Keratinocyte (primary cell): Measurements from ENCODE around the gene CUX1.

ENCODE experiments used
- EZH2 ChIP-seq: IDR thresholded peaks from one replicate; pipeline ENCODE4 v1.6.1; 2012; ENCODE audit warnings: inconsistent platforms, mild to moderate bottlenecking, low read length, moderate library complexity
- TF ChIP-seq, protein P1 (sequence below), 3 experiments: IDR thresholded peaks in 1 of 3; conservative IDR thresholded peaks in 1 of 3; optimal IDR thresholded peaks in 1 of 3; 2 replicates in 2 of 3; 3 replicates in 1 of 3; pipeline versions ENCODE3 to v1.5.1; 2011; ENCODE audit warnings: low read length in 3 of 3, mild to moderate bottlenecking in 3 of 3, moderate library complexity in 2 of 3, control low read depth in 1 of 3, inconsistent platforms in 1 of 3; ENCODE audit not compliant: insufficient read depth in 2 of 3; ENCODE audit errors: extremely low read depth in 1 of 3

DNA sequence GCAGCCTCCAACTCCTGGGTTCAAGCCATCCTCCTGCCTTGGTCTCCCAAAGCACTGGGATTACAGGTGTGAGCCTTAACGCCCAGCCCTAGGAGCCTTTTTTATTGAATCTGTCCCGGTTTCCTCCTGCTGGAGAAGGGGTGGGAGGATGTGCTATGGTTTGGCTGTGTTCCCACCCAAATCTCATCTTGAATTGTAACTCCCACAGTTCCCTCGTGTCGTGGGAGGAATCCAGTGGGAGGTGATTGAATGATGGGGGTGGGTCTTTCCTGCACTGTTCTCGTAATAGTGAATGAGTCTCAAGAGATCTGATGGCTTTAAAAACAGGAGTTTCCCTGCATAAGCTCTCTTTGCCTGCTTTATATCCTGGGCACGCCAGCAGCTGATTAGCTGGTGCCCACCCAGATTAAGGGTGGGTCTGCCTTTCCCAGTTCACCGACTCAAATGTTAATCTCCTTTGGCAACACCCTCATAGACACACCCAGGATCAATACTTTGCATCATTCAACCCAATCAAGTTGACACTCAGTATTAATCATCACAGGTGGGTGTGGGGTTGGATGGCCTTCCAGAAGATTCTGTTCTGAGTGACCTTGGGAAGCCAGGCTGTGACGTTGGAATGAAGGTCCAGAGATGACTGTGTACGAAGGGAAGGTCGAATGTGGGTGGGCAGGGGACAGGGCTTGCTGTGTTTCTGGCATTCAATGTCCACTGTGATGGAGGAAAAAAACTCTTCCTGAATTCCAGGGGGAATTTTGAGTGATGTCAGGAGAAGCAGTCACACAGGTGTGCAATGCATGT lies 33.8 kb upstream of the CUX1 start:
- no peak for TF ChIP-seq EZH2
- TF ChIP-seq, protein P1, sequence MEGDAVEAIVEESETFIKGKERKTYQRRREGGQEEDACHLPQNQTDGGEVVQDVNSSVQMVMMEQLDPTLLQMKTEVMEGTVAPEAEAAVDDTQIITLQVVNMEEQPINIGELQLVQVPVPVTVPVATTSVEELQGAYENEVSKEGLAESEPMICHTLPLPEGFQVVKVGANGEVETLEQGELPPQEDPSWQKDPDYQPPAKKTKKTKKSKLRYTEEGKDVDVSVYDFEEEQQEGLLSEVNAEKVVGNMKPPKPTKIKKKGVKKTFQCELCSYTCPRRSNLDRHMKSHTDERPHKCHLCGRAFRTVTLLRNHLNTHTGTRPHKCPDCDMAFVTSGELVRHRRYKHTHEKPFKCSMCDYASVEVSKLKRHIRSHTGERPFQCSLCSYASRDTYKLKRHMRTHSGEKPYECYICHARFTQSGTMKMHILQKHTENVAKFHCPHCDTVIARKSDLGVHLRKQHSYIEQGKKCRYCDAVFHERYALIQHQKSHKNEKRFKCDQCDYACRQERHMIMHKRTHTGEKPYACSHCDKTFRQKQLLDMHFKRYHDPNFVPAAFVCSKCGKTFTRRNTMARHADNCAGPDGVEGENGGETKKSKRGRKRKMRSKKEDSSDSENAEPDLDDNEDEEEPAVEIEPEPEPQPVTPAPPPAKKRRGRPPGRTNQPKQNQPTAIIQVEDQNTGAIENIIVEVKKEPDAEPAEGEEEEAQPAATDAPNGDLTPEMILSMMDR (optimal IDR thresholded peaks at IDR 0.05 in 1 of 3, IDR thresholded peaks at IDR 0.05 in 1 of 3, conservative IDR thresholded peaks at IDR 0.05 in 1 of 3; ENCODE audit: extremely low read depth in 1 of 3, insufficient read depth in 2 of 3, low read length in 3 of 3), result no peak
